SHP77 treated with DMSO at 0.1 percent for 48 hours (cell line): ENCODE data around the gene DRP2.
"Not testable (repeated sequence)": the region's sequence is repeated elsewhere in the genome, so short reads cannot be mapped to it uniquely, and the experiment has no call there.

Experiments used
- DNase-seq: peaks from one replicate; lab custom pipeline; 2025; lab: John Stamatoyannopoulos, UW

The DRP2 gene, protein sequence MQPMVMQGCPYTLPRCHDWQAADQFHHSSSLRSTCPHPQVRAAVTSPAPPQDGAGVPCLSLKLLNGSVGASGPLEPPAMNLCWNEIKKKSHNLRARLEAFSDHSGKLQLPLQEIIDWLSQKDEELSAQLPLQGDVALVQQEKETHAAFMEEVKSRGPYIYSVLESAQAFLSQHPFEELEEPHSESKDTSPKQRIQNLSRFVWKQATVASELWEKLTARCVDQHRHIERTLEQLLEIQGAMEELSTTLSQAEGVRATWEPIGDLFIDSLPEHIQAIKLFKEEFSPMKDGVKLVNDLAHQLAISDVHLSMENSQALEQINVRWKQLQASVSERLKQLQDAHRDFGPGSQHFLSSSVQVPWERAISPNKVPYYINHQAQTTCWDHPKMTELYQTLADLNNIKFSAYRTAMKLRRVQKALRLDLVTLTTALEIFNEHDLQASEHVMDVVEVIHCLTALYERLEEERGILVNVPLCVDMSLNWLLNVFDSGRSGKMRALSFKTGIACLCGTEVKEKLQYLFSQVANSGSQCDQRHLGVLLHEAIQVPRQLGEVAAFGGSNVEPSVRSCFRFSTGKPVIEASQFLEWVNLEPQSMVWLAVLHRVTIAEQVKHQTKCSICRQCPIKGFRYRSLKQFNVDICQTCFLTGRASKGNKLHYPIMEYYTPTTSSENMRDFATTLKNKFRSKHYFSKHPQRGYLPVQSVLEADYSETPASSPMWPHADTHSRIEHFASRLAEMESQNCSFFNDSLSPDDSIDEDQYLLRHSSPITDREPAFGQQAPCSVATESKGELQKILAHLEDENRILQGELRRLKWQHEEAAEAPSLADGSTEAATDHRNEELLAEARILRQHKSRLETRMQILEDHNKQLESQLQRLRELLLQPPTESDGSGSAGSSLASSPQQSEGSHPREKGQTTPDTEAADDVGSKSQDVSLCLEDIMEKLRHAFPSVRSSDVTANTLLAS

DNA sequence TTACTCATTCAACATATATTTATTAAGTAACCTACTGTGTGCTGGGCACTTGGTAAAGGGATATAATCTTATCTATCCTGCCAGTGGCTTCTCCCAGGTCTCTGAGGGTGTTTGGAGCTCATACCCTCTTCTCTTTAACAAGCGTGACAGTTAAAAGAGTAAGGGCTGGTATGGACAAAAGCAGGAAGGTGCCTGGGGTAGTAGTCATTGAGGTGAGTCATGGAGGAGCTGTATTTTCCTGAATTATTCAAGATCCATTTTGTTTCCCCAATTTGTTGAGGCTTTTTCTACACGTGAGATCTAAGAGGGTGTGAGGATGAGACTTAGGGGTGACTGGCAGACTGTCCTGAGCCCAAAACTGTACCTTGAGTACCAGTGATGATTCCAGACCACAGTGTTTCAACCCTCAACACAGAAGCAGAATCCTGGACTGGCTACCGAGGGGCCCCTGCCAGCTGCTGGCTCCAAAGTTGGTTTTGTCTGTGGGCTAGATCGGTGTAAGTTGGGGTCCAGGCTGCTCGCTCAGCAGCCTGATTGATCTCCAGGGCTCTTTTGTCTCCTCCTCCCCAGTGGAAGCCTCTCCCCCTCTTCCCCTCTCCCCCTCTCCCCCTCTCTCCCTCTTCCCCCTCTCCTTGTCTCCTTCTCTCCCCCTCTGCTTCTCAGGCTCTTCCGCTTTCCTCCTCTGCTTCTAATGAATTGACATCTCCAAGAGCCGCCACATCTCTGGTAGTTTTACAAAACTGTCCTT, at the start of gene DRP2:
Gene DRP2 (plus strand): TSS at position 671 of the 748 bp plus-strand sequence. CDS start 11,862 bp downstream, outside the sequence.
- DNase-seq, result no peak

GRCh38 chrX:101171883-101172400, 47.6 kb upstream of the DRP2 start:
- DNase-seq, result no peak

DNA sequence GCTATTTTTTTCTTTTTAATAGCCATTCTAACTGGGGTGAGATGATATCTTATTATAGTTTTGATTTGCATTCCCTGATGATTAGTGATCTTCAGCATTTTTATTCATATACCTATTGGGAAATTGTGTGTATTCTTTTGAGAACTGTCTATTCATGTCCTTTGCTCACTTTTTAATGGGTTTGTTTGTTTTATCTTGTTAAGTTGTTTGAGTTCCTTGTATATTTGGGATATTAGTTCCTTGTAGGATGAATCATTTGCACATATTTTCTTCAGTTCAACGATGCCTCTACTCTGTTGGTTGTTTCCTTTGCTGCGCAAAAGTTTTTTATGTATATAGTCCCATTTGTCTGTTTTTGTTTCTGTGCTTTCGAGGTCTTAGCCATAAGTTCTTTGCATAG, 43.1 kb upstream of the DRP2 start:
- no peak for DNase-seq

GRCh38 chrX:101184876-101185275, 34.7 kb upstream of the DRP2 start:
- DNase-seq, result not testable (repeated sequence)

DNA sequence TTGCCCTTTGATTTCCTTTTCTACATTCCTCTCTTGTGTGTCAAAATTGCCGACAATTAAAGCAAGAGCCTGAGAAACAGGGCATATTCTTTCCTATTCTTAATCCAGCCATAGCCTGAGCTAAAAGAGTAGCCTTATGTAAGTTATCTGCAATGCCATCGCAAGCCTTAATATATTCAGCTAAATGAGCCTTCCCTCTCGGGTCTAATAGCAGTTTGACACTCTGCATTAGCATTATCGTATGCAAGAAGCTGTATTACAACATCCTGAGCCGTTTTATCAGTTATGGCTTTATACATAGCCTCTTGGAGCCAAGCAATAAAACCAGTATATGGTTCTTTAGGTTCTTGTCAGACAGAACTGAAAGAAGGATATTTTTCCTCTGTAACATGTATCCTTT, 31.6 kb upstream of the DRP2 start:
- not testable (repeated sequence) for DNase-seq

DNA sequence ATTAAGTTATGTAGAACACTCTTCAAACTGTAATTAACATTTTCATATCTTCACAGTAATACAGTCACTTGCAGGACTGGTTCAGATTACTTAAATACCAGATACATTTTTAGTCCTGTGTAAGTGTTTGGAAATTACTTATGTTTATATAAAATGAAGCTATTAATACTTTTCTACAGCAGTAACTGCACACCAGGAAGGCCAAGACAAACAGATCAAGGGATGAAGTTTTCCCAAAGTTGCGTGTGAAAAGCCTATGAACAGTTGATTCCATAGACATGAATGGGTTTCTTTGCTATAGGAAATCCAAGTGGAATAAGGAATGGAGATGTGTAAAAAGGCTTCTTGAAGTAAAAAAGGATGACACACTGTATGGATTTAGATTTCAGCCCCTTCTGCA, 28.9 kb upstream of the DRP2 start:
- no peak for DNase-seq

- DNase-seq, result no peak
Measured at GRCh38 chrX:101191217-101191750, 28.3 kb upstream of the DRP2 start.

- no peak for DNase-seq
Measured at GRCh38 chrX:101195442-101196173, 24.0 kb upstream of the DRP2 start.

GRCh38 chrX:101203761-101204351, 15.7 kb upstream of the DRP2 start:
- DNase-seq, result no peak

- no peak for DNase-seq
Measured at GRCh38 chrX:101206471-101206870, 13.1 kb upstream of the DRP2 start.

DNA sequence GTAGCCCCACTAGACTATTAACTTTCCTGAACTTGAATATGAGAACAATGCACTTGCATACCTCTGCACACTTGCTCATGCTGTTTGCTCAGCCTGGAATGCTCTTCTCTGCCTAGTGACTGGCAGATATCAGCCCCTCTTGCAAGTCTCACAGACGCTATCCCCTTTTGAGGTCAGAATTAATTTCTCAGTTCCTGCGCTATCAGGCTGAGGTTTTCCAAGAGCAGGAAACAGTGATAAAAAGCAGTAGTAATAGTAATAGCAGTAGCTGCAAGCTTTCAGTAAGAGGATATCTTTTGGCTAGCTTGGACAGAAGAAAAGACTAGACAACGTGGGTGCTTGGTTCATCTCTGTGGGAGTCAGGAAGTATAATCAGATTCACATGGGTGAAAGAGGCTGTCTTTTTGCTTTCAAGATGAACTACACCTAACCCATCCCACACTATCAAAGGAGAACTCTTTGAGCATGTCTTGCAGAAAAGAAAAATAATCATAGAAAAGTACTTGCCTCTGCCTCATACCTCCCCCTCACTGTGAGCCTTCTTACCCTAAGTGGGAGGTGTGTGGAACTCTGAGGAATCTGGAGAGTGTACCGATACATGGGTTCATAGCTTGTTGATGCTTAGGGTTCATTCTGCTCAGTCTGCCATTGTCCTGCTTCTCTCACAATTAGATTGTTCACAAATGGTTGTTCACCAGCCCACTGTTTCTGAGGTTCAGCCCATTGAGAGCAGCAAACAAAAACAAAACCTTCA, 11.3 kb upstream of the DRP2 start:
- no peak for DNase-seq

DNA sequence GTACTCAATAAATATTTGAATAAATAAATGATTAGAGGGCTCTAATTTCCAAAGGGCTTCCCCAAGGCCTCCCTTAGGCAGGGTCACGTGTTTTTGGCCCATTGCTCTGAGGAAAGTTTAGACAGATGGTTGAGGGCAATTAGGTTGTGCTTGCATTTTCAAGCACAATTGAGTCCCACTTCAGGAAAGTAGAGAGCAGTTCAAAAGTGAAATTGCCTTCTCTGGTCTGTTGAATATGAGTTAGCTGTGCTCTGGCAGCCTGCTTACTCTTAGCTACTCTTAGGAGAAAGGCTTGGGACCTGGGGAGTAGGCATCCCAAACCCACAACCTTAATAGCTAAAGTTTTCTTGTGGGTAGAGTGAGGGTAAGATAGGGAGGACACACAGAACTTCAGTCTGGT, 9.0 kb upstream of the DRP2 start:
- DNase-seq, result no peak

DNA sequence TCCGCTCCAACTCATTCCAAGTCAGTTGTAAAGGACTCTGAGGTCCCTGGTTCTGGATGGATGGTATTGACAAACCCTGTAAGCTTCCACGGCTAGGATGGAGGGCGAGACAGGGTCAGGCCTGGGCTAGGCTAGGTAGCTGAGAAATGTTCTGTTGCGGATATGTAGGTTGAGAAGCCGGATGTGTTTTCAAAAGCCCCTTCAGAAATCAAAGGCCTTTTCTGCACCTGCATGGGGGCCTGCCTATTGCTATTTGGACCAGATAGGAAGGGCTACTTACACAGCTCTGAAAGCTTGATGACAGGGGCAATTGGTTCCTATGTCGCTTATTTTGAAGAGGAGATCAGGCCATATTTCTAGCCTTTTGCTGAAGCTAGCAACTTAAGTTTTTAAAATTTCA, 1.9 kb upstream of the DRP2 start:
- no peak for DNase-seq

DNA sequence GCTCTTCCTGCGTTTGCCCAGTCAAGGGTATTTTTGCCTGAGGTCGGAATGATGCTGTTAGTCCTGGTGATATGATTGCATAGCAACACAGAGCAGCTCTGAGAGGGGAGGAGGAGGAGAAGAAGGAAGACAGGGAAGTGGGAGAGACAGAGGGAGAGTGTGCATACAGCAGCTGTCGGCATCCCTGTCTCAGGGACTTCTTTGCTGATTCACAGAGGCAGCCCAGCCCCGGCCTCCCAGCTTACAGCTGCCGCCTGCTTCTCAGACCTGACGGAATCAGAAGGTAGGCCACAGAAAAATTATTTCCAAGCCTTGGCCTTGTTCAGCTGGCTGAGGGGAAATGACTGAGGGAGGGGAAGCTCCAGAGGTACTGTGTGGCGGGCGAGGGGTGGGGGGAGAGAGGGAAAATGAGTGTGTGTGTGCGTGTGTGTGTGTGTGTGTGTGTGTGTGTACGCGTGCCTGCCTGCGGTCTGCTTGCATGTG, 319 bp downstream of the DRP2 start:
- DNase-seq, result no peak

GRCh38 chrX:101220662-101221260, 1.2 kb downstream of the DRP2 start:
- no peak for DNase-seq

GRCh38 chrX:101223226-101223625, 3.6 kb downstream of the DRP2 start:
- no peak for DNase-seq

DNA sequence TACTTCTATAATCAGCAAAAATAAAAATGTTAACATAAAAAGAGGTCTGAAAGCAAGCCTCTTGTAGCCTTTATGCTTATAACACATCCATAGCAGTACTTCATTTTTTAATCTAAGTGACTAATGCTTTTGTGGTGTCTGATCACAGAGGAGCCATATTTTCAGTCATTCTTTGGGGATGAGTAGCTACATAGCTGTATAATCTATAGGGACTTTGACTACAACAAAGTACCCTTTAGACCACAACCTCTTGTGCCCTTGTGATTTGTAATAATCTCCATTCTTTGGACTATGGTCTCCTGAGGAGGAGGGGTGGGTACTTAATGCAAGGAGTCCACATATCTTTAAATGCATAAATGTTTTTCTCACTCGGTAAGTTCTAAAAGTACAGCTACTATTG, 9.6 kb downstream of the DRP2 start:
- DNase-seq, result no peak

- DNase-seq, result no peak
Measured at GRCh38 chrX:101230636-101231035, 11.1 kb downstream of the DRP2 start.

- no peak for DNase-seq
Measured at GRCh38 chrX:101231080-101231479, 11.5 kb downstream of the DRP2 start.
